Non-pigmented ciliary epithelial cell (primary cell): ENCODE results near the gene SSH2.
"Not testable (repeated sequence)": the region's sequence is repeated elsewhere in the genome, so short reads cannot be mapped to it uniquely, and the experiment has no call there.

Experiments used
- DNase-seq: peaks from one replicate; pipeline ENCODE4 v3.0.0-alpha.2; 2010; ENCODE audit warnings: low read depth

The SSH2 gene

GRCh38 chr17:29709866-29710519, 220.0 kb downstream of the SSH2 start:
- DNase-seq, result no peak

DNA sequence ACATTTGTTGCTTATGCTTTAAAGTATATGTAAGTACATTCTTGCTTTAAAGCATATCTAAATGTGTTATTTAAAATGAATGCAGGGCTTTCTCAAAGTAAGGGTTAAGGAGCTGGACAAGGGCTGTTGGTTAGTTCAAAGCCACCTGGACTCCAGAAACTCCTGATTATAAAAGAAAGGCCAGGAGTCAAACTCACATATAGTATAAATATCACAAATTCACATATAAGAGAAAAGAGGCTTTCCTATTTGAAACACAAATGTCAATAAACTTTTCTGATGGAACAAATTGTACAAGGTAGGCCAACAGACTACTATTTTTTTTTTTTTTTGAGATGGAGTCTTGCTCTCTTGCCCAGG, 222.8 kb downstream of the SSH2 start:
- no peak for DNase-seq

- no peak for DNase-seq
Observed at GRCh38 chr17:29706045-29706431, 224.0 kb downstream of the SSH2 start.

DNA sequence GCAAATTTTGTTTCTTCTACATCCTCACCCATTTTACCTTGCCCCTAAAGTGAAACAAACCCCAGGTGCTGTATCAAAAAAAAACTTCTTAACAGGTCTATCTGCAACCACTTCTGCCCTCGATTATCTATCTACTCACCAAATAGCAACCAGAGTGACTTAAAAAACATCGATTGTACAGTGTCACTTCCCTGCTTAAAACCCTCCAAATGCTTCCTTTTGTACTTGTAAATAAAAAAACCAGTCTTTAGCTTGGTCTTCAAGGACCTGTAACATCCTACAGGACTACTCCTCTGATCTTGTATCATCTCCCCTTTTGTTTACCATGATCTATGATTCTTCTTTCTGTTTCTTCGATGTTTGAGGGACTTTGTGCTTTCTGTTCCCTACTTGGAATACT, 224.6 kb downstream of the SSH2 start:
- DNase-seq, result no peak

- DNase-seq, result no peak
Observed at GRCh38 chr17:29699283-29699682, 230.7 kb downstream of the SSH2 start.

- no peak for DNase-seq
Observed at GRCh38 chr17:29698837-29699236, 231.2 kb downstream of the SSH2 start.

- no peak for DNase-seq
Observed at GRCh38 chr17:29698019-29698777, 231.8 kb downstream of the SSH2 start.

DNA sequence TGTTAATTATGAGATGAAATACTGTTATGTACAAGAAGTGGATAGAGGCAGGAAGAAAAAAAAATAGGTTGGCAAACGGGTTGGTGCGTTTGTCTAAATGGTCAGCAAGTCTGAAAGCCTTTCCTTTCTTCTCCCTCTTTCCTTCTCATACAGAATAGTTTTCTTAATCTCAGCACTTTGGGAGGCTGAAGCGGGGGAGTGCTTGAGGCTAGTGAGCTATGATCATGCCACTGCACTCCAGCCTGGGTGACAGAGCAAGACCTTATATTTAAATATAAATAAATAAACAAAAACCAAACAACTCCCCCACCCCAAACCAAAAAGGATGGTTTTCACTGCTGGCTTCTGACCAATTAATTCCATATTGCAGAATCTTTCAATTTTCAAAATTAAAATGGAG, 232.7 kb downstream of the SSH2 start:
- no peak for DNase-seq

DNA sequence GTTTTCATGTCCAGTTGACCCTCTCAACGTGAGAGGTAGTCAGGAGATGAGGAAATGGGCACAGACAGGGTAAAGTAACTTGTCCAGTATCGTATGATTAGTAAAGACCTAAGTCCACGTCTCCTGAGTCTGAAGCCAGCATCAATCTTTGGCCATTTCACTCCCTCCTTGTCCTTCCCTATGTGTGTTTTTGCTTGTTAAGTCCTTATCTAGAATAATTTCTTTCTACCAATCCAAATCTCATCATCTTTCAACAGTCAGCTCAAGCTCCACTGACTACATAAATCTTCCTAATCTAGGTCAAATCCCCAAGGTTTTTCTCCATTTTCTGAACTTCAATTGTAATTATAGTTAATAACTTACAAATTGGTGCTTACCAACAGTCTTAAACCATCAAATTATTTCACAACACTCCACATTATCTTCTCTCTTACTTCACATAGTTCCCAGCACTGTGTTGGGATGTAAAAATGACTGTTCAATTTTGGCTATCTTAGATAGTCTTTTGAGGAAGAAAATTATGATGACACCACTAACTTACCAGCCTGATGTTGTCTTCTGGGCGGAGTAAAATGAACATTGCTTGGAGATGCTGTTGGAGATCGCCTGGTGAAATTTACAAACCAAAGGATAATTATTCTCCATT, 235.0 kb downstream of the SSH2 start:
- no peak for DNase-seq

GRCh38 chr17:29693751-29694150, 236.3 kb downstream of the SSH2 start:
- DNase-seq, result no peak

DNA sequence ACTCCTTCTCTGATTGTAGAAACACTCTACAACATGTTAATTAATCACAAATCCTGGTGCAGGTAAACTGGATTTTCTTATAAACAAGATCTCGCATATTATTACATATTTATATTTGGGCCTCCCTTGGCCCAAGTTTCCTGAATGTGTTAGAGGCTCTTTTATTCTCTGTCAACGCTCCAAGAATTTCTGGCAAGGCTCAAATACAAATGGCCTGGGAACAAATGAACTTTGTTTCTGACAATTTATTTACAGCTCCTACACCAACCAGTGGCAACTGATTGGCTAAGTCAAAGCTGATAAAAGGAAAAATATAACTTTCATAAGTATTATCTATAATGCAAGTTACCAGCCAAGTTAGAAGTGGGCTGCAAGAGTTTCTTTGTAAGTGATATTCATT, 242.4 kb downstream of the SSH2 start:
- DNase-seq, result no peak

- no peak for DNase-seq
Observed at GRCh38 chr17:29686993-29687590, 242.9 kb downstream of the SSH2 start.

DNA sequence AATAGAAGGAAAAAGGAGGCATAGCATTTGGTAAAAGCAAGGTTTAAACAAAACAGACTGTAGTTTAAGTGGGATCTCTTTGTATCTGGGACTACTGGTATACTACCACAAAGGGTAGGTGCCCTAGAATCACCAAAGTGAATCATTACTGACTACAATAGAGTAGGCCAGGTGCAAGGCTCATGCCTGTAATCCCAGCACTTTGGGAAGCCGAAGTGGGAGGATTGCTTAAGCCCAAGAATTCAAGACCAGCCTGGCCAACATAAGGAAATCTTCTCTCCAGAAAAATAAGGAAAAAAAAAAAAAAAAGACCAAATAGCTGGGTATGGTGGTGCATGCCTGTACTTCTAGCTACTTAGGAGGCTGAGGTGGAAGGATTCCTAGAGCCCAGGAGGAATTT, 246.5 kb downstream of the SSH2 start:
- no peak for DNase-seq

- DNase-seq, result no peak
Observed at GRCh38 chr17:29682987-29683386, 247.0 kb downstream of the SSH2 start.

GRCh38 chr17:29682054-29682453, 248.0 kb downstream of the SSH2 start:
- DNase-seq, result no peak

DNA sequence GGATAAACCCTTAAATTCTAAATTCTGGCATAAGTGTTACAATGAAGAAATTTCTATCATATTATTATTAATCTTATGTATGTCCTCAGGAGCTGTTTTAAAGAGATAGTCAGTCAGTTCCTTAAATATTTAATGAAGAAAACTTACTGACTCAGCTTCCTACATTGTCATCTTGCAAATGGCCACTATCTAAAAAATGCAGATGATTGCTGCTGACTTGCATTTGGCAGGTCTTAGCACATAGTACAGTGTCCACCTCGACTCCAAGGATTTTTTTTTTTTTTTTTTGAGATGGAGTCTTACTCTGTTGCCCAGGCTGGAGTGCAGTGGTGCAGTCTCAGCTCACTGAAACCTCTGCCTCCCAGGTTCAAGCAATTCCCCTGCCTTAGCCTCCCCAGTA, 252.2 kb downstream of the SSH2 start:
- no peak for DNase-seq

GRCh38 chr17:29677221-29677791, 252.7 kb downstream of the SSH2 start:
- no peak for DNase-seq

DNA sequence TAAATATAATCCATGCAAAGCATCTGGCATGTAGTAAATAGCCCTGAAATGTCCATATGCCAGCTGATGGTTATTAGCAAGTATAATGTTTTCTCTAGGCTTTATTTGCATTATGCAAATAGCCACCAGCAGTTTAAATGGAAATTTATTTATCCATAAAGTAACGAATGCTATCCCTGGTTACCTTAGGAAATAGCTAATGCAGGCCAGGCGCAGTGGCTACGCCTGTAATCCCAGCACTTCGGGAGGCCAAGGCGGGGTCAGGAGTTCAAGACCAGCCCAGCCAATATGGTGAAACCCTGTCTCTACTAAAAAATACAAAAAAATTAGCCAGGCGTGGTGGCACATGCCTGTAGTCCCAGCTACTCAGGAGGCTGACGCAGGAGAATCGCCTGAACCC, 254.1 kb downstream of the SSH2 start:
- not testable (repeated sequence) for DNase-seq

GRCh38 chr17:29674281-29674680, 255.7 kb downstream of the SSH2 start:
- no peak for DNase-seq

DNA sequence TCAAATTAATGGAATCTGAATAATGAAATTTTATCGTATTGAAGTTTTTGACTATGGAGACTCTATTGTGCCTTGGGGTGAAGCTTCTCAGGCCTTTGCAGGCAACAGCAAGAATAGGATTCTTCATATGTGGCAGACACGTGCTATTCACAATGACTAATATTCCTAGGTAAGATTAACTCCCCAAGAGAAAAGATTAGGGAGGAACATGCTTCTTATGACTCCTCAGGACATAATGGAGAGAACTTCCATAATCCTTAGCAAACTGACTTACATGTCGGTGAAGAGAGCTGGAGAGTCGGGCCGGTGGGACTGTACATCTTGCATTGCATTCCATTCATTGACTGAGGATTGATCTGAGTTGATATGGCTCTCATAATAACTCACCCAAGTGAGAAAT, 258.4 kb downstream of the SSH2 start:
- DNase-seq, result no peak

GRCh38 chr17:29669266-29669665, 260.8 kb downstream of the SSH2 start:
- no peak for DNase-seq

GRCh38 chr17:29667969-29668368, 262.1 kb downstream of the SSH2 start:
- no peak for DNase-seq

DNA sequence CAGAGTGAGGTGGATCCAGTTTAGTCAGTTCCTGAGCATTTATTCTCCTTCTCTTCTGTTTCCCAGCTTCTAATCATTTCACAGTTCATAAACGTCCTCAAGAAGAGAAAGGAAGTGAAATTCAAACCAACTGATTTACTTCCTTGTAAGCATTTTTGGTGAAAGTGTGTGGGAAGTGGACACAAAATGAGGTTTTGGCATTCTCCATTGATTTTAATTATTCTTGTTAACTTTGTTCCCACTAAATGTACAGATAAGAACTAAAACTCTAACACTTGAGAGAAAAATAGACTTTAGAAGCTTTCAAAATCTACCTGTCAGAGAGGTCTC, 264.6 kb downstream of the SSH2 start:
- DNase-seq, result no peak
